DMS153 (cell line): Measurements from ENCODE around the gene CCDC6.
"Not testable (repeated sequence)": the region's sequence is repeated elsewhere in the genome, so short reads cannot be mapped to it uniquely, and the experiment has no call there.

Experiments used
- DNase-seq: peaks from one replicate; lab custom pipeline; 2025; lab: John Stamatoyannopoulos, UW

The CCDC6 gene

DNA sequence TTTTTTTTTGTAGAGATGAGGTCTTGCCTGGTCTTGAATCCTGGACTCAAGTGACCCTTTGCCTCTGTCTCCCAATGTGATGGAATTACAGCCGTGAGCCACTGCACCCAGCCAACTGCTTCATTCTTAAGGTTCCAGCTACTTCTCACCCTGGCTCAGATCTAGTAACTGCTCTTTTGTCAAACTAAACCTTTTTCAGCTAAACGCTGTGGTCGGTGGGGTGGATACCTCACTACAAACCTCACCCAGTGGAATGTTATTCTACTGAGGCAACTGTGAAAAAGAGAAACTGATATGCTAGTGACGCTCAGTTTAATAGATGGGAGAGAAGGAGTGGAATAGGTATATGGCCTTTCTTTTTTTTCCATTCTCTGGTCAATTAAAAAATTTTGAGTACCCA is 151.4 kb downstream of the CCDC6 start:
- DNase-seq: no peak

- no peak for DNase-seq
Measured at GRCh38 chr10:59753267-59753666, 153.1 kb downstream of the CCDC6 start, which contains the start of gene MRLN. MRLN (minus strand) TSS chr10:59753455.

DNA sequence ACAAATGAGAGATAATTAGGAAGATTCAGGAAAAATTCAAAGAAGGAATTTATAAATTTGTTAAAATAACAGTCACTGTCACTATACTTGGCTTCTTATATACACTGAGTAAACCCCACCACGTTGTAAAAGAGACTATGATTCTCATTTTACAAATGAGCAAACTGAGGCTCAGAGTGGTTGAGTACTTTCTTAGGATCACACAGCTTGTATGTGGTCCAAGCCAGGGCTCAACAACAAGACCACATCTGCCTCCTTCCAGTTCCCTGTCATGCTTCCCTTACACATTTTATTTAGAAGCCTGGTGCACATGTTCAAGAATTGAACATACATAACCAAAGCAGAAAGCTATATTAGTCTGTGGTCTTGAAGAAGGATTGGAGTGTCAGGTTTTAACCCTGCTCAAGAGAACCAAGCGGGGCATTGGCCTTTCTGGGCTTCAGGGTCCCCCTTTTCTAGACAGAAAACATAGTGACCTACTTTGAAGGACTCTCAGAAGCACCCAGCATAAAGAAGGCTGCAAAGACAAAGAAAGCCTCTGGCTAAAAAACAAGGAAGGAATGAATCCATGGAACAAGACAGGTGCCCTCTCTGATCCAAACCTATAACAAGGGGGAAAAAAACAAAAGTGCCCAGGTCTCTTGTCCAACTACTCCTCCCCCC is 153.9 kb downstream of the CCDC6 start:
- DNase-seq: no peak

GRCh38 chr10:59750155-59750945 is 156.0 kb downstream of the CCDC6 start:
- DNase-seq: no peak

GRCh38 chr10:59748834-59749233 is 157.5 kb downstream of the CCDC6 start:
- no peak for DNase-seq

DNA sequence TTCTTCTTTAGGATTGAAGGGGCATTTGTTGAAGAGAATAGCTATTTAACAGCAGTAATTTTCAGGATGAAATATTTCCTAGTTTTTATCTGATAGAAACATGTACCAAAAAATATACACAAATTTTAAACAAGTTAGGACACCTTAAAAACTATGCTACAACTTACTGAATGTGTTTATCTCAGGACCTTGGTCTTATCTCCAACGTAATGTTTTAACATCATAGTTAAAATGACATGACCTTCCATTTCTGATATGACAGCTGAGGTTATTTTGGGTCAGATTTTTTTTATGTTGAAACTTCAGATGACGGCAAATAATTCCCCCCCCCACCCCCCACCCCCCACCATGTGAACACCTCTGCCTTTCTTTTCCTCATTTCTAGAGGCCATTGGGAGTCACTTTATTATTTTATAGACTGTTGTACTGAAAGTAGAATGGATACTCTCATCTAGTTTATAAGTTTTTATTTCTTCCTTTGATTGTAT is 161.1 kb downstream of the CCDC6 start:
- no peak for DNase-seq

GRCh38 chr10:59744762-59745161 is 161.6 kb downstream of the CCDC6 start:
- not testable (repeated sequence) for DNase-seq

- not testable (repeated sequence) for DNase-seq
Measured at GRCh38 chr10:59744156-59744555, 162.2 kb downstream of the CCDC6 start.

- DNase-seq: no peak
Measured at GRCh38 chr10:59741583-59741982, 164.8 kb downstream of the CCDC6 start.

DNA sequence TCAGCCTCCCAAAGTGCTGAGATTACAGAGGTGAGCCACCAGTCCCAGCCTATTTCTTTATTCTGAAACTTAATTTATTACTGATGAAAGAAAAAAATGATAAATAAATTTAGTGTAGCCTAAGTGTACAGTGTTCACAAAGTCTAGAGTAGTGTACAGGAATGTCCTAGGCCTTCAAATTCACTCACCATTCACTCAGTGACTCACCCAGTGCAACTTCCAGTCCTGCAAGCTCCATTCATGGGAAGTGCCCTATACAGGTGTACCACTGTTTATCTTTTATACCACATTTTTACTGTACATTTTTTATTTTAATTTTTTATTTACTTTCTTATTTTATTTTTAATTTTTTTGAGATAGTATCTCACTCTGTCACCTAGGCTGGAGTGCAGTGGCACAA is 165.3 kb downstream of the CCDC6 start:
- DNase-seq: no peak
